ENCODE measurements around the gene CCNI.
"Not testable (repeated sequence)": the region's sequence is repeated elsewhere in the genome, so short reads cannot be mapped to it uniquely, and the experiment has no call there.

The CCNI gene

GRCh38 chr4:77079281-77079680 lies 3.5 kb upstream of the CCNI start:
- peak; percentile 43 for DNase-seq

- no peak for DNase-seq
Observed at GRCh38 chr4:77078401-77078800, 2.6 kb upstream of the CCNI start.

DNA sequence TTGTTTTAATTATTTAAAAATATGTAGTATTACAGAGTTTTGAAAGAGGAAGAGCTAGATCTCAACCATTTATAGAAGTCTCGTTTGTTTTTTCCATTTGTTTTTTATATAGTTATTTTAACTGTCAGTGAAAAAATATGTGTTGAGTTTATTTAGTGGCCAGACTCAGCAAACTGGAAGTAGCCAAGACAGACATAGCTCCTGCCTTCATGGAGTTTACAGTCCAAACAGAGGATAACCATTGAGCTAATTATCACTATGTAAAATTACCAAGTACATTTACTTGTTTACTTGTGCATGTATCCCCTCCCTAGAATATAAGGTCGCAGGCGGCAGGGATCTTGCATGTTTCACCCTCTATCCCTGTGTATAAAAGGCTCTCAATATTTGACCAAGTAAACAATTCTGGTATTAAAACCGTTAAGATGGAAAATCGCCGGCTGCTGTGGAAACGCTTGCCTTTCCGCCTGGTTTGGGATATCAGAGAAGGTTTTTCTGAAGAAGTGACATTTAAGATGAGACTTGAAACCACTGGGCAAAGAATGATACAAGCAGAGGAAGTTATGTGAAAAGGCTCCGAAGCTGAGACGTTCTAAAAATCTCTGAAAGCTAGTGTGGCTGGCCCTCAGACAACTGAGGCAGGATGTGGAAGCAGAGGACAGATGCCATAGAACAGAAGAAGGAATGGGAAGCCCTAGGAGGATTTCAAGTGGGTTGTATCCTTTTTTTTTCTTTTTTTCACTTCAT lies 1.3 kb upstream of the CCNI start:
- DNase-seq: no peak

DNA sequence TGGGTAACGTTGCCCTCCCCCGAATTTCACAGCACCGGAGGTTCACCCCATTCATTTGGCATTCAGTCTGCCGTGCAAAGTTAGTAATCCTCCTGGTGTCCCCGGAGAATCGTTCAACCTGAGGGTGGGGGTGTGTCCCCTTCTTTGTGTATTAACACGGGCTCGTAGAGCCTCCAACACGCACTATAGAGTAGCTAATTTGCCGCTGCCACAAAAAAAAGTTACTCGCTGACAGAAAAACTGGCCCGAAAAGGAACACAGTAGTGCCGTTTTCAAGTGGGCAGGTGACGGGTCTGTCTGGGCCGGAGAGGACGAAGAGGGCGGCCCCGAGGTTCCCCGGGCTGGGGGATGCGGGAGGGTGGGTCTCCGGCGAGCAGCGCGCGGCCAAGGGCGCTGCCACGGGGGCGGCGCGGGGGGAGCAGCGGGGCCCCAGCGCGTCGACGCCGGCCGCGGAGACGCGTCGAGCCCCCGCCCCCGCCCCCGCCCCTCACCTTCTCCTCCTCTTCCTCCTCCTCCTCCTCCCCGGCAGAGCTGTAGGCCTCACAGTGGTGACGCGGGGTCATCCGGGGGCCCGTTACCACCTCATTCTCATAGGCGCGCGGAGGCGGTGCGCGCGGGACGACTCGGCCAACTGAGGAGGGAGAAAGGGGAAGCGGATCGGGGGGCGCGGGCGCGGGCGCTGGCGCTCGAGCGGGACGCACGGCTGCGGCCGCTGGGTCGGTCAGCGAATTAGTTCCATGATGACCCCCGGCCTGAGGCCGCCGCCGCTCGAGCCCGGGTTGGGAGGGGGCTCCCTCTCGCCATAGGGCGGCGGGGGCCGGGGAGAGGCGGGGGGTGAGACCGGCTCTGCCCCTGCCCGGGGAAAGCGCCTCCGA lies 571 bp downstream of the CCNI start:
- peak; percentile 76 for DNase-seq

DNA sequence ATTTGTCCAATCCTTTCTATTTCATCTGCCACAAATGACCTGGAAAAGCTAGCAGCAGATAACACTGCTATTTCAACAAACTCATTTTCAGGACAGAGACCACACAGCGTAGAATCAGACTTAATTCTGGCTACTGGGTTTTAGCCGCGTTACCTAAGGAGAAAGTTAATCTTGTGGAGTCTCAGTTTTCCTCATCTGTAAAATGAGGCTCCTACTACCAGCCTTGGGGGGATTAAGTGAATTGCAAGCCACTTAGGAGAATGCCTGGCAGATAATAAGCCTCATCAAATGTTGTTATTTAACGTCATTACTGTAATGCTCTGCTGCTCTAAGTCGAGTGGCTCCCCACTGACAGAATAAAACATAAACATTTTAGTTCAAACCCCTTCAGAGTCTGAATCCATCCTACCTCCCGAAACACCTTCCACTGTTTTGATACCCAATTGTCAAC lies 1.4 kb downstream of the CCNI start:
- peak; percentile 69 for DNase-seq

DNA sequence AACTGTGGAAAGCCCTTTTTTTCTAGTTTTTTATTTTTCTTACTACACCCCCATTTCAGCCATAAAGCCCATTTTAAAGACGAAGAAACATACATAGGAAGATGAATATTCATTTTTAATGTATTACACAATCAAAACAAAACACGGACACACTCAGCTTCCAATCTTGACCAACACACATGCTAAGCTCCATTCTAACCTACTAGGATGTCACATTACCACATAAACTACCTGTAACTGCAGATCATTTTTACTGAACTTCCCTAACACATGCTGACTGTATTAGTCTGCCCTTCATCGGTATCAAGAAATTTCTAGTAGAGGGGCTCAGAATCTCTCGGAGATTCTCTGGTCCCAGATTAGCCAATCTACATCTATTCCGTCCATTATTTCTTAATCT lies 1.8 kb downstream of the CCNI start:
- DNase-seq: peak; percentile 32

DNA sequence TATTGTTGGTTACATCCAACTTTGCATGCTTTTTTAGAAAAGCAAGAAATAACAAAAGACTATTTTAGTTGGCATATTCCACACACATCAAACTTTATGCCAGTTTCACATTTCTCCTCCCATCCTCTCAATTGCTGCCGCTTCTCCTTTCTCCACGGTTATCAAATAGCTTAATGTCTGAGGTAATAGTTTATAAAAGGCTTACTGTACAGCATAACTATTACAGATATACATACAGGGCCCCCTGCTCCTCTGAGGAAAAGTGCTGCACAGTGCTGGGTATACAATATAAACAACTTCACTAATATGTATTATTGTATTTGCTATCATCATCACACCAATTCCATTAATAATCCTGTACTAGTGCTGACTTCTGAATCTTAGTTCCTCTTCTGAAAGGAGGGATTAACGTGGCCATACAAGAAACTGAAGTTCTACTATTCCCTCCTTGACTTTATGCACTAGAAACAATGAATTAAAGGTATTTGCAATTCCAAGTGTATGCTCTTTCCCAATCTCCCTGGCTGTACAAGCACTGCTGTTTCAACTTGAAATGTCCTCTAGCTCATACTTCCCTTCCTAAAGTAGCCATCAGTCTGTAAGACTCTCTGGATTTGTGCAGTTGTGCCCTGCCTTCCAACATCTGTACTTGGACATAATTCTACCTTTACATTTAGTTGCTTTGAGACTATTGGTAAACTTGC lies 2.5 kb downstream of the CCNI start:
- DNase-seq: peak; percentile 23

- DNase-seq: no peak
Observed at GRCh38 chr4:77072195-77072753, 3.5 kb downstream of the CCNI start.

GRCh38 chr4:77069514-77069913 lies 6.3 kb downstream of the CCNI start:
- DNase-seq: not testable (repeated sequence)

DNA sequence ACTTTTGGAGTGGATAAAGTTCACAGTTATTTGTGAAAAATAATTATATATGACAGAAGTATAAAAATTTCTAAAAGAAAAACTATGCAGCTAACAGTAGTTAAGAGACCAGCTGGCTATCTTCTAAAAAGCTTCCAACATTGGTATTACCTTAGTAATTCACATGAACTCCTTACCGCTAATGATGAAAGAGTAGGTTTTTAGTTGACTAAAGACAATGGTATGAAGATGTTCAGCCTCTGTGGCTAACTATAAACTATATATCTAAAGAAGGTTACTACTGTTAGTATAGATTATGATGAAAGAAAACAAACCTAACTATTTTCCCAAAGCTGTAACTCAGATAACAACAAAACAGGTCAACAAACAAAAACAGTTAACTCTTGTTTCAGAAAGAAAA lies 10.4 kb downstream of the CCNI start:
- DNase-seq: no peak

GRCh38 chr4:77062856-77063255 lies 12.9 kb downstream of the CCNI start:
- no peak for DNase-seq

DNA sequence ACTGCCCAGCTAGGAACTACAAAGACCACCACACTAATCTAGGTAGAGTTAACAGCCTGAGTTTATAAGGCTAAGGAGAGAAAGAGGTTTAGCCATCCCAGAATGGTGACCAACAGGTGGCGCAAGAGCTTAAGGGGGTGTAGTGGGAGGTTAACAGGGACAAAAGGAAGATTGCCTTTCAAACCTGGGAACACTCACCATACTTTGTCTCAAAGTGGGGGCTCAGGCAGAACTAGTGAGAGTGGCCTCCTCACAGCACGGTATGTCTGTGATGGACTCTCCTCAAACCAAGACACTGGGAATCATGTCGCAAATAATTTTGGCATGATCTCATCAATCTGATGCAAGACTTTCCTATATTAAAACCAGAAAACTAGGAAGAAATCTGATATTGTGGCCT lies 23.4 kb downstream of the CCNI start:
- peak; percentile 78 for DNase-seq

DNA sequence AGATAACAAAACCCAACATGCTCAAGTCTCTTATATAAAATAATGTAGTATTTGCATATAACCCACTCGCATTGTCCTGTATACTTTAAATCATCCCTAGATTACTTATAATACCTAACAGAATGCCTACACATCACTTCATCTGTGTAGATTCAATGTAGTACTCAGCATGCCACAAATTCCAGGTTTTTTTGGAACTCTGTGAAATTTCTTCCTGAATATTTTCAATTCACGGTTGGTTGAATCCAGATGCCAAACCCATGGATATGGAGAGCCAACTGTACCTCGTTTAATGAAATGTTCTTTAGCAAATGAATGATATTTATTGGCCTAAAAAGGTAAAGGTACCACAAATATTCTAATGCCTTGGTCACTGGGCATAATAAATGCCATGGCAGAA lies 24.8 kb downstream of the CCNI start:
- DNase-seq: no peak

DNA sequence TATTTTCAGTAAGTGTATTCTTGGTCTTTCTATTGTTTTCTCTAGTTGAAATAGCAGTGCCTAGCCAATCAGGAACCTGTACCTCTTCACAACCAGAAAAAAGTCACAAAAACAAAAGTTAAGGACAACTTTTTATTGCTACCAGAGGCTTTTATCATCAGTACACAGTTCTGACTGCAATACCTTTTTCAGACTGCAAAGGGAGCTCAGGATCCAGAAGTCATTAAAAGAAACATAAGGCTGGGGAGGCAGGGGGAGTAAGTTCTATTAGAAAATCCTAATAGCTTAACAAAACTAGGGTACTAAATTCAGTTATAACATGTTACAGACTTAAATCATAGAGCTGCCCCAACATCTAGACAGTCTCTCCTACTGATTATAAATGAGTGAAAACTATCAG lies 28.8 kb downstream of the CCNI start:
- DNase-seq: peak; percentile 32

- DNase-seq: peak; percentile 15
Observed at GRCh38 chr4:77045490-77045889, 30.3 kb downstream of the CCNI start.

GRCh38 chr4:77044461-77045150 lies 31.2 kb downstream of the CCNI start:
- DNase-seq: peak; percentile 29

DNA sequence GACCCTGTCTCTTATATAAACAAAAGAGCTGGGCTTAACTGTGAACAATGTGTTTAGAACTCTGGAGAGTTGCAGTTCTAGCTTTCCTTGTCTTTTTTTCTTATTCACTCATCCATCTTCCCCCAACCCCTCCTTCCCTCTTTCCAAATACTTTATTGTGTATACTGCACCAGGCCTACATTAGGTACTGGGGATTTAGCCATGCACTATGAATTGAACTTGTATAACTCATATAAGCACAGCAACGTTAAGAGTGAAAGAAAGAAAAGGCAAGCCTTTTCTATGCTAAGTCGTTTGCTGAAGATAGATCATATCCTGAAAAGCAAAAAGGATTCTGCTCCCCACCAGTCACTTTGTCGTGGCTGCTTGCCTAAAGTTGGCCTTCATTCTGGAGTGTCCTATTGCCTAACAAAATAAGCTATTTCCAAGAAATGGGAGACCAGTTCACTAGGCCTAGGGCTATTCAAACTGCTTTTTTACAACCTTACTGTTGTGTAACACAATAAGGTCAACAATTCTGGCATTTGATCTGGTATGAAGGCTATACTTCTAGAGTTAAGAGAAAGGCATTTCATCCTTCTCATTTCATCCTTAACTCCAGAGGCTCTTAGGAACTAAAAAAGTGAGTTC lies 32.2 kb downstream of the CCNI start:
- no peak for DNase-seq

DNA sequence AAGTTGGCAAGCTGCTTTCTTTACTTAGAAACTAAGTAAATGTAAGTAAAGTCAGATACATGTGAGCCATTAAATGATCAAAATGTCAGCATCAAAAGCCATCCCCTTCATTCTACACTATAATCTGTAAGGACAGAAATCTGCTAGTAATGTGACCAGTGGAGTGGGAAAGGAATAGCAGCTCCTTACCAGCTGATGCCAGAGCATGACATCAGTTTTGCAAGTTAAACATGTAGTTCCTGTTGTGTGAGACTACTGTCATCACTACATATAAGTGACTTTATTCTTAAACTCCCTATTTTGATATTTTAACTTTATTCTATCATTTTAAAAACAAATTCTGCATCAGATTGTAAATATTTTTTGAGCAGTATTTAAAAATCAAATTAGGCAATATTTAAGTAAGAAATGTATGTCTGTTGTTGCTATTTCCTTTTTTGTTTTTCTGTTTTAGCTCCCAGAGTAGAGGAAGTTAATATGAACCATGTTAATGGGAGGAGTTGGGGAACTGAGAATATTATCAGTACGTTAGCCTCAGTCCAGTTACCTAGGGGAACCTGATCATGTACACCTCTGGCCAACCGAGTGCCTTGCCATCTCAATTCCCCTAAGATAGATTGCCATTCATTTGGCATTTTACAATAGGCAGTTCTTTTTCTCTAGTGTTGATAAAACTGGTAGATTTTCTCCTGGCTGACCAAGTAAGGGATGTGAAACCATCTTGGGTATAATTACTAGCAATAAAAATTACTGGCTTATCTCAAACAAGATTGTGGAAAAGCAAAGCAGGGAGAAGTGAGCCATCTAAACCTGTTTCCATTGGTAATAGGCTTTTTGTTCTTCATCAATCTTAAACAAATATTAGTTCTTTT lies 34.7 kb downstream of the CCNI start:
- peak; percentile 34 for DNase-seq

DNA sequence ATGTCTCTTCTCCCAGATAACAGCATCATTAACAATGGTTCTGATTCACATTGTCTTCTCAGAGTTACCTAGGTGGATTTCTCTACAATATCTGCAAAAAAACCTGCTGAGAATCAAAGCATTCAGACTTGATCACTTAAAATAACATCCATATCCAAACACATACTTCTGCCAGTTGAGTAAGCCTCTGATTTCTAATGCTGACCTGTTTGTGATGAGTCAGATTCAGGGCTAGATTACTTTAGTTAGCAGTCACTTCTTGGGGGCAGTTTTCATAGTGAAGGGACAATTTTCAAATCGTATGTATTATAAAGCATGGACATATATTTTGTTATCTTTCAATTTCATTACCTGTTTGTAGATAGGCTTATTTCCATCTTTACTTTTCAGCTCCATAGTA lies 35.5 kb downstream of the CCNI start:
- no peak for DNase-seq

GRCh38 chr4:77039796-77040195 lies 36.0 kb downstream of the CCNI start:
- no peak for DNase-seq

GRCh38 chr4:77037736-77038135 lies 38.1 kb downstream of the CCNI start:
- DNase-seq: no peak

Data from NCI-H82 (cell line).